HG03469 (cell line): ENCODE results near the gene C1QTNF5.
A peak's percentile ranks its signal among the peaks of the same experiment; 100 is the strongest.

Experiments
- ATAC-seq: cut with Tn5 transposase; IDR thresholded peaks from one replicate; pipeline ENCODE4 v1.9.1; 2021; ENCODE audit warnings: mild to moderate bottlenecking, moderate library complexity, moderate number of reproducible peaks; ENCODE audit not compliant: unreplicated experiment

C1QTNF5 gene

GRCh38 chr11:119338318-119338890 is 2.3 kb downstream of the C1QTNF5 start:
- no peak for ATAC-seq

DNA sequence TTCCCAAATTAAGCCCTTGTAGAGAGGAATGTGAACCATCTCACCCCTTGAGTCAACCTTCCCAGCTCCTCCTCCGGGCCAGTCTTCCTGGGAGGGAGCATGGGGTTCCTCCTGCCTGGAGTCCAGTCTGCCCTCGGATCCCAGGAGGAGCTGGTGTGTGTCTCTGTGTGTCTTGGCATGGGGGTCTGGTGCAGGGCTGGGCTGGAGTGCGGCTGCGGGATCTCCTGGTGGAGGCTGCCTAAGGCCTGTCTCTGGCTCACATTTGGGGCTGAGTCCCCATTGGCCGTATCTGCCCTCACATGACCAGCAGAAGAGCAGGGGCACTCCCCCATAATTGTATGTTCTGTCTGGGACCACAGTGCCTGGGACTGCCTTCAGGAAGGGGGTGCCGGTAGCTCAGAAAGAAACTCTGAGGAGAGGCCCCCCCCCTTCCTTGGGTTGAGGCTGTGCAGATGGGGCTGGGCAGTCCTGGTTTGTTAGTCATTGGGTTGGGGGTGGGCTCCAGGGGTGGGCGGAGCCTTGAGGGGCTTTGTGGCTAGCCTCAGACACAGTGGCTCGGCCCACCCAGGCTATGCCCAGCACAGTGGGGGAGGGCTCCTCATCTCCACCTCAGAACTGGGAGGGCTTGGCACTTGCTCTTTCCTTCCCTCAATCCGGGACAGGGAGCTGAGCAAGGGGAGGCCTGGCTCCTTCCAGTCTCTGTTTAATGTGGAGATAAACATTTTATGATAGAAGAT is 2.9 kb downstream of the C1QTNF5 start:
- ATAC-seq, result no peak

- ATAC-seq, result no peak
These were observed 3.8 kb downstream of the C1QTNF5 start for GRCh38 chr11:119336744-119337469.

DNA sequence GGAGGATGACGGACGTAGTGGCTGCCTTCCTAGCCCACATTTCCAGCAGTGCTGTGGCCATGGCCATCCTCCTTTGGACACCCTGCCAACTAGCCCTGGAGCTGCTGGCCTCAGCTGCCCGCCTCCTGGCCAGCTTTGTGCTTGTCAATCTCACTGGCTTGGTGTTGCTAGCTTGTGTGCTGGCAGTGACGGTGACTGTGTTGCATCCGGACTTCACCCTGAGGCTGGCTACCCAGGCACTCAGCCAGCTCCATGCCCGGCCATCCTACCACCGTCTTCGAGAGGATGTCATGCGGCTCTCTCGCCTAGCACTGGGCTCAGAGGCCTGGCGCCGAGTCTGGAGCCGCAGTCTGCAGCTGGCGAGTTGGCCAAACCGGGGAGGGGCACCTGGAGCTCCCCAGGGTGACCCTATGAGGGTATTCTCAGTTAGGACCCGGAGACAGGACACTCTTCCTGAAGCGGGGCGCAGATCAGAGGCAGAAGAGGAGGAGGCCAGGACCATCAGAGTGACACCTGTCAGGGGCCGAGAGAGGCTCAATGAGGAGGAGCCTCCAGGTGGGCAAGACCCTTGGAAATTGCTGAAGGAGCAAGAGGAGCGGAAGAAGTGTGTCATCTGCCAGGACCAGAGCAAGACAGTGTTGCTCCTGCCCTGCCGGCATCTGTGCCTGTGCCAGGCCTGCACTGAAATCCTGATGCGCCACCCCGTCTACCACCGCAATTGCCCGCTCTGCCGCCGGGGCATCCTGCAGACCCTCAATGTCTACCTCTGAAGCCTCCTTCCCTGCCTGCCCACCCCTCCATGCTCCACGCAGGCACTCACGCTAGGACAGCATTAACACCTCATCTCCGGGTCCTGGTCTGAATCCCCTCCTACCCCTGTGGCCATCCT is 4.8 kb downstream of the C1QTNF5 start:
- ATAC-seq, result no peak

GRCh38 chr11:119335091-119335654 is 5.5 kb downstream of the C1QTNF5 start:
- no peak for ATAC-seq

DNA sequence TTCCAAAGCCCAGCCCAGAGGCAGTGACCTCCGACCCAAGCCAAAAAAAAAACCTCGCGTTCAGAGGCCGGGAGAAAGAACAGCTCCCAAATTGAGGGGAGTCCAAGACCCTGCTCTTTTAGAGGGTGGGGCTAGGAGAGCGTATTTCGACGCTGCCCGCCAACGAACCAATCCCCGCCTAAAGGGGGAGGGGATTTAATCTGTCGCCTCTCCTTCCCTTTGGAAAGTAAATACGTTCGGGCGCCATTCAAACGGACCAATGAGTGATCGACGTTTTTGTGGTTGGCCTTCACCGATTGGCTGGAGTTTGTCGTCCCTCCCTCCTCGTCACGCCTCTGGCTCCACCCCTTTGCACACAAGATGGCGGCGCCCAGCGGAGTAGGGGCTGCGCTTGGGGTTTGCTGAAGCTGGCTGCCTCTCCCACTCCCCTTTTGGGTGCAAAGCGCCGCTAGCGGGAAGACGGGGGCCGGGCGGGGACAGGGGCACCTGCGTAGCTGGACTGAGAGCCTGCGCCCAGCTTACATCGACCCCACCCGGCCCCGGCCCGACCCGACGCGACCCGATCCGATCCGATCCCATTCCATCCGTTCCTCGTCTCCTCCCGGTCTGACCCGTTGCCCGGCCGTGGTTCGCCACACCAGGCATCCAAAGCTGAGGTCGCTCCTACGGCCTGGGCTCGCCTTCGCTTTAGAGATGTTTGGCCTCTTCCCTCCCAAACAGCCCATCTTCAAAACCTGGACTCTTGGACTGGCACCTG is 6.3 kb downstream of the C1QTNF5 start, which contains the start of gene RNF26:
Gene RNF26, plus strand, starts transcription at position 354 of the 757 bp plus-strand sequence. CDS start 596 bp downstream, outside the sequence.
- peak; percentile 89 for ATAC-seq

GRCh38 chr11:119332111-119332765 is 8.4 kb downstream of the C1QTNF5 start:
- no peak for ATAC-seq

DNA sequence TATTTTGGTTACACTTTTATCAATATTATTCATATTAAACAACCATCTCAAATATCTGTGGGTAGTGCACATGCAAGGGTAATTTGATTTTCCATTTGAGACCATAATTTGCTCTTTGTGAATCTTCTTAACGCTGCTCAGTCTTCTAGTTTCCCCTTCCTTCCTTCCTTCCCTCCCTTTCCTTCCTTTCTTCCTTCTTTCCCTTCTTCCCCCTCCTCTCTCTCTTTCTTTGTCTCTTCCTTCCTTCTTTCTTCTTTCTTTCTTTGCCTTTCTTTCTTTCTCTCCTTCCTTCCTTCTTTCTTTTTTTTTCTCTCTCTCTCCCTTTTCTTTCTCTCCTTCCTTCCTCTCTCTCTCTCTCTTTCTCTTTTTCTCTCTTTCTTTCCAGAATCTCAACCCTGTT is 10.4 kb downstream of the C1QTNF5 start:
- ATAC-seq, result no peak

- no peak for ATAC-seq
These were observed 11.4 kb downstream of the C1QTNF5 start for GRCh38 chr11:119329320-119329719.

DNA sequence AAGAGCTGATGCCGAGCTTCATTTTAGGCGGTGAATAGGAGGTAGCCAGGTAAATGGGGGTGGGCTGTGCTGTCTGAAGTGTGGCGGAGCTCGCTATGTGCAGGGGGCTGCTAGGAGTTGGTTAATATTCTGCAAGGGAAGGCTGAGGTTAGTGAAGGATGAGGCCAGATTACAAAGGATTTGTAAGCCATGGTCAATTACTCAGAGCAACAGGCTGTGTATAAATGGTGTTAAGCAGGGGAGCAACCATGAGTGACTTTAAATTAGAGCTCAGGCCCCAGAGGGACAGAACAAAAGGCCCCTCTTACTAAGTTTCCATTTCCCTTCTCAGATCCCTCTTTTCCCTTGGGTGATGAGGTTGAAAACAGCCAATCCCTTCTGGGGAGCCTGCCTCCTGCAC is 16.5 kb downstream of the C1QTNF5 start:
- ATAC-seq, result no peak

DNA sequence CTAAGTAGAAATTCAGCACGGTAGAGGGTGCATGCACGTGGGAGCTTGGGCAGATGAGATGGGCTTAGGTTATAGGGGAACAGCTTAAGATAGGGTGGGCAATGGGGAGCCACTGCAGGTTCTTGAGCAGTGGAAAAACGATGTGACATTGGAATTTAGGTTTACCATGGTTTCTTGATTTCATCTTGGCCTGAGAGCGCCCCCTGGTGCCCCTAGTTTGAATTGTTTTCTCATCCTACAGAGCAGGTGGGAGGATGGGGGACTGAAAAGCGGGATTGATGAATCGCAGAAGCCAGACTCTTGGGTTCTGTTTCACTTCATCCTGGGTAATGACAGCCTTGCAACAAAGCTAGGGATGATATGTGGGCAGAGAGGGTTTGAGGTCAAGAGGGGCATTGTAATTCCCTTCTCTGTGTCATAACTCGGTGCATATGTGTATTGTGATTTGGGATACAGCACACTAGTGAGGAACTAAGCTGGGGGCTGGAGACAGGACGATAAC is 17.1 kb downstream of the C1QTNF5 start:
- no peak for ATAC-seq

- no peak for ATAC-seq
These were observed 17.7 kb downstream of the C1QTNF5 start for GRCh38 chr11:119322921-119323531.

DNA sequence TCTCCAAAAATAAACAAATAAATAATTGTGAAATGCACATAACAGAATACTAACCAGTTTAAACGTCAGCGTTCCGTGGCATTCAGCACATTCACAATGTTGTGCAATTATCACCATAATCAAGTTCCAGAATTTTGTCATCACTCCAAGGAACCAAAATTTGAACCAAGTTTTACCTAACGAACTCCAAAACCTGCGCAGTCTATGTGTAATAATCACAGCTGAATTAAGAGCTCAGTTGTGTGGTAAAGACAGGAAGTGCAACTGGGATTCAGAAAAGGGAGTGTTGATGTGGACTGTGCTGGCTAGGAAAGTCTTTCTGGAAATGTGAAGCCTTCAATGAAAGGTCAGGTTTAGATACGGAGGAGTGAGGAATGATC is 18.3 kb downstream of the C1QTNF5 start:
- ATAC-seq, result no peak

GRCh38 chr11:119320776-119321524 is 19.7 kb downstream of the C1QTNF5 start:
- no peak for ATAC-seq

- ATAC-seq, result no peak
These were observed 20.4 kb downstream of the C1QTNF5 start for GRCh38 chr11:119320240-119320775.

GRCh38 chr11:119319700-119320239 is 20.9 kb downstream of the C1QTNF5 start:
- no peak for ATAC-seq

DNA sequence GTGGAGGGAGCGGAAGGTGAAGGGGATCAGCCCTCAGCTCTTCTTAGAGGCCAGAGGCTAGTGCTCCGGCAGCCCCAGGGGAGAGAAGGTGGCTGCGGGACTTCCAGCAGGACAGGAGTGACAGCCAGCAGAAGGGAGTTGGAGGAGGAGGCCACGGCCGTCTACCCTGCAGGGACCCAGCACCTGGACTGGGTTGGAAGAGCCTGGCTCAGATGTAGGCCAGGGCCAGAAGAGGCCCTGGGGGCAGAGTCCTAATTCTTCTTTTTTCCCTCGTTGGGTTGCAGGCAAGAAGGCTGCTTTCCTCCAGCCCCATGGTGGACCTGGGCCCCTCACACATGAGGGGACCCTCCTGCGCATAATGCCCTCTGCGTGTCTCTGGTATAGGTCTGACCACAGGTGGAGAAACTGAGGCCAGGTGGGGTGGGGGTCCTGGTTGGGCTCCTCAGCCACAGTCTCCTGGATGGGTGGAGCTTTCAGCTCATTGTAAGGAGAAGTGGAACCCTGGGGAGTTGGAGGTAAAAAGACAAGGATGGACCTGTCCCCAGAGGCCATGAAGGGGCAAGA is 21.5 kb downstream of the C1QTNF5 start:
- ATAC-seq, result no peak
